AG09309 (cell line): ENCODE data around the gene PHAX.
"Not testable (repeated sequence)": the region's sequence is repeated elsewhere in the genome, so short reads cannot be mapped to it uniquely, and the experiment has no call there.

ENCODE experiments used
- DNase-seq: peaks from one replicate; pipeline ENCODE4 v3.0.0-alpha.2; 2010; ENCODE audit warnings: low read depth
- H3K4me3 ChIP-seq: 2 replicates; pipeline ENCODE4 v1.5.1; 2011; ENCODE audit warnings: mild to moderate bottlenecking, low read depth, low read length, moderate library complexity; ENCODE audit not compliant: control insufficient read depth
- TF ChIP-seq, protein P1 (sequence below): IDR thresholded peaks from 2 replicates; pipeline ENCODE4 v1.5.1; 2011; ENCODE audit warnings: mild to moderate bottlenecking, low read depth, low read length, inconsistent platforms; ENCODE audit not compliant: insufficient read depth, control insufficient read depth; ENCODE audit errors: missing control alignments

Gene PHAX

DNA sequence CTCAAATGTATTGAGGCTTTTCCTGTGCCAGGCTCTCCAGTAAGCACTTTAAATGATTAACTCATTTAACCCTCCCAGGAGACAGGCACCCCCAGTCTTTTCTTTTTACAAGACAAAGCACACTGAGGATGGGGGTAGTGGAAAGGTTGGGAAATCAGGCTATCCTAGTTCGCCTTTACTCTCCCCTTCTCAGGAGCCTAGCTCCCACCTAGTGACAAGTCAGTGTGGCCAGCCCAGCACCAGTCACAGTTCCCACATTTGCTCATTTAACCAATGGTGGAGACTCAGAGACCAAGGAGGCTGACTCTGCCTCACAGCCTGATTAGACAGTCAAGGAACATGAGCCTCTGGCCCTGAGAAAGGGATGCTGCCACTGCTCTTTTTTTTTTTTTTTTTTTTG is 9.2 kb upstream of the PHAX start:
- H3K4me3 ChIP-seq, result no peak overlapping the region

GRCh38 chr5:126594748-126595485 is 5.8 kb upstream of the PHAX start, which contains the start of gene ALDH7A1:
Gene ALDH7A1 (minus strand): TSS chr5:126595219. CDS start chr5:126595198, 21 bp downstream.
- peak within 1 kb of the TSS; percentile 58 for H3K4me3 ChIP-seq
- peak; percentile 69 for DNase-seq
- TF ChIP-seq, protein P1, sequence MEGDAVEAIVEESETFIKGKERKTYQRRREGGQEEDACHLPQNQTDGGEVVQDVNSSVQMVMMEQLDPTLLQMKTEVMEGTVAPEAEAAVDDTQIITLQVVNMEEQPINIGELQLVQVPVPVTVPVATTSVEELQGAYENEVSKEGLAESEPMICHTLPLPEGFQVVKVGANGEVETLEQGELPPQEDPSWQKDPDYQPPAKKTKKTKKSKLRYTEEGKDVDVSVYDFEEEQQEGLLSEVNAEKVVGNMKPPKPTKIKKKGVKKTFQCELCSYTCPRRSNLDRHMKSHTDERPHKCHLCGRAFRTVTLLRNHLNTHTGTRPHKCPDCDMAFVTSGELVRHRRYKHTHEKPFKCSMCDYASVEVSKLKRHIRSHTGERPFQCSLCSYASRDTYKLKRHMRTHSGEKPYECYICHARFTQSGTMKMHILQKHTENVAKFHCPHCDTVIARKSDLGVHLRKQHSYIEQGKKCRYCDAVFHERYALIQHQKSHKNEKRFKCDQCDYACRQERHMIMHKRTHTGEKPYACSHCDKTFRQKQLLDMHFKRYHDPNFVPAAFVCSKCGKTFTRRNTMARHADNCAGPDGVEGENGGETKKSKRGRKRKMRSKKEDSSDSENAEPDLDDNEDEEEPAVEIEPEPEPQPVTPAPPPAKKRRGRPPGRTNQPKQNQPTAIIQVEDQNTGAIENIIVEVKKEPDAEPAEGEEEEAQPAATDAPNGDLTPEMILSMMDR, result peak; percentile 64

More for the DNA sequence above, 9.2 kb upstream of the PHAX start:
- TF ChIP-seq, protein P1, result no peak
- no peak for DNase-seq

DNA sequence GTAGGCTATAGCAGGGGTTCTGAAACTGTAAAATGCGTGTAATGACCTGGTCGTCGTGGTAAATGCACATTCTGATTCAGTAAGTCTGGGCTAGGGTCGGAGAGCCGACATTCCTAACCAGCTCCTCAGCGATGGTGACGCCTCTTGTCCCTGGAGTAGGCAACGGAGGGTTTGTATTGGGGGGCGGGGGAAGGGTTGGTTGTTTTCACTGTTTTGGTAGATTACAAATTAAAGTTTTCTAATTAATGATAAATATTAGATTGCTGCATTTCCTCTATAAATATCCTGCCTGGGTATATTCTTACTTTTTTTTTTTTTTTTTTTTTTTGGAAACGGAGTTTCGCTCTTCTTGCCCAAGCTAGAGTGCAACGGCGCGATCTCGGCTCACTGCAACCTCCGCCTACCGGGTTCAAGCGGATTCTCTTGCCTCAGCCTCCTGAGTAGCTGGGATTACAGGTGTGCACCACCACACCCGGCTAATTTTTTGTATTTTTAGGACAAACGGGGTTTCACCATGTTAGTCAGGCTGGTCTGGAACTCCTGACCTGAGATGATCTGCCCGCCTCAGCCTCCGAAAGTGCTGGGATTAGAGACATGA is 5.2 kb upstream of the PHAX start:
- H3K4me3 ChIP-seq, result peak overlapping the region; percentile 58
- TF ChIP-seq, protein P1, result no peak
- no peak for DNase-seq

DNA sequence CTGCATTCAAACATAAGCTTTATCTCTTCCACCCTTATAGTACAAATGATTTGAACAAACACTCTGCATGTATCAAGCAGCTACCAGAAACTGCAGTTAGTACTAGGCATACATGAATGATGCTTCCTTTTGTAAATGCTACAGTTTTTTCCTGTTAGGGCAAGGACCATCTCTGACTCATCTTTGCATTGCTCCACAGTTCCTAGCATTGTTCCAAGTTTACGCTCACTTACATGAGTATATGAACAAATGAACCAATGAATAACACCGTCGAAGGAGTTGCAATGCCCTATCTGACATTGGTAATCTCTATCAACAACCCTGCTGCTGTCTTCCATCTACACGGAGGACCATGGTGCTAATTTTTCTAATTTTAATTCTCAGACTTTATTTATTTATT is 3.6 kb upstream of the PHAX start:
- H3K4me3 ChIP-seq, result no peak overlapping the region
- DNase-seq, result no peak

DNA sequence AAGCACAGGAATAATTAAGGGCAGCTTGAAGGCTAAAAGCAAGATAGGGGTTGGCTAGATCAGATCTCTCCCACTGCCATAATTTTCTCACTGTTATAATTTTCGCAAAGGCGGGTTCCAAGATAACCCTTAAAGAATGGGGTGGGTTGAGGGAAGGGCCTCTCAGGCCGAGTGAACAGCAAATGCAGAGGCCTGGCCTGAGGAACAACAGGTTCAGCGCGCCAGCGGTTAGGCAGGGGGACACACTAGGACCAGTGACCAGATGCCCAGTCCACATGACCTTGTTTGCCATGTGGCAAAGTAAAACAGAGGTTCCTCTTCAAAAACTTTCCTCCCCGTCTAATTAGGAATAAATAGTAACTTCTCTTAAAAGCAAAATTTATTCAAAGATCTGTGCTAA is 1.2 kb upstream of the PHAX start:
- no peak for DNase-seq
- TF ChIP-seq, protein P1, result no peak
- H3K4me3 ChIP-seq, result no peak overlapping the region

More for the DNA sequence above, 3.6 kb upstream of the PHAX start:
- TF ChIP-seq, protein P1, result no peak

DNA sequence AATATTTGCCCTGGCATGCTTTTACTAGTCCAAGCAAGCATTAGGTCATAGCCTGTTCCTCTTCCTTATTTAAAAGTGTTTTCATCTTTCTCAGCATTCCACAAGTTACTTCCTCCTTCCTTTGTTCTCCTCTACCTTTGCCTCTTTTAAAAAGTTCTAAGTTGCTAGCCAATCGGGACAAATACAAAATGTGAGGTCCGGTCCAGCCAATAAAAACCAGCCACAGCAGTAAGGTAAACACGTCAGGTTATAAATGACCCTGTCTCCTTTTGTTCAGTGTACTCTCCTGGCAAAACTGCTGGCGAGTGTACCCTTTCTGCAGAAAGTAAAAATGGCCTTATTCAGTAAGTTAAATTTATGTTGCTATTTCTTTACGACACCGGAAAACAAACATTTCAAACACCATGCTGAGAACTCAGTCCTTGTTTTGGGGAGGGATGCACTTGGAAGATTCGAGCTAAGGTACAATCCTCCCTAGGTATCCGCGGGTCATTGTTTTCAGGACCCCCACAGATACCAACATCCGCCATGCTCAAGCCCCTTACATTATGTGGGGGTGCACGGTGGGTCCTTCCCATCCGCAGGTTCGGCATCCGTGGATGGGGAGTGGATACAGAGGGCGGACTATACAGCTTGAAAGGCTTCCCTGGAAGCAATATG is 646 bp upstream of the PHAX start:
- not testable (repeated sequence) for H3K4me3 ChIP-seq

More for the DNA sequence above, 646 bp upstream of the PHAX start:
- DNase-seq, result not testable (repeated sequence)
